ENCODE results near the gene DDX25.

- TF ChIP-seq POLR2A (IDR thresholded peaks at IDR 0.05; ENCODE audit: low read depth, low read length) = no peak
- TF ChIP-seq CTCF (conservative IDR thresholded peaks at IDR 0.05; ENCODE audit: low read depth, low read length) = no peak
- no peak for TF ChIP-seq RAD21 (IDR thresholded peaks at IDR 0.05; ENCODE audit: low read length)
- no peak for TF ChIP-seq SMC3 (IDR thresholded peaks at IDR 0.05; ENCODE audit: low read depth, low read length)
- no peak for TF ChIP-seq USF2 (IDR thresholded peaks at IDR 0.05; ENCODE audit: low read depth, low read length)
- TF ChIP-seq ELK1 (IDR thresholded peaks at IDR 0.05; ENCODE audit: borderline replicate concordance, low read depth, low read length) = no peak
- no peak for TF ChIP-seq FOS (IDR thresholded peaks at IDR 0.05; ENCODE audit: low read depth, low read length)
- TF ChIP-seq BHLHE40 (IDR thresholded peaks at IDR 0.05; ENCODE audit: low read depth, low read length) = no peak
- no peak for TF ChIP-seq MXI1 (IDR thresholded peaks at IDR 0.05; ENCODE audit: borderline replicate concordance, low read depth, low read length)
- TF ChIP-seq MAFK (IDR thresholded peaks at IDR 0.05; ENCODE audit: low read depth, low read length) = no peak
Observed at GRCh38 chr11:125932301-125932700, 28.0 kb downstream of the DDX25 start.

Data from IMR-90 (cell line).